H1 (cell line): ENCODE results near the gene CCDC159. TPM values are rescaled to one million over a fixed set of nuclear protein-coding genes. Genes with fewer than 3 reads are reported as not detected.

Source experiments
- CTCF ChIA-PET: fragments of 300-600 bp; sonication (Branson Sonifier 250); formaldehyde crosslinking; loops from one replicate; lab custom pipeline; 2021; ENCODE audit not compliant: partially characterized antibody; lab: Charles Lee
- POLR2A ChIA-PET: fragments of 300-600 bp; sonication (Branson Sonifier 250); formaldehyde crosslinking; loops from one replicate; lab custom pipeline; 2021; ENCODE audit warnings: inconsistent platforms; ENCODE audit not compliant: partially characterized antibody; lab: Charles Lee
- DNase-seq, 2 experiments: peaks; one replicate each; pipeline versions ENCODE4 v3.0.0 to v3.0.0-alpha.2; 2010 to 2022; ENCODE audit warnings: low spot score in 2 of 2, low read depth in 1 of 2, mixed read lengths in 1 of 2
- FAIRE-seq: peaks from 2 replicates; lab custom pipeline; 2011; peaks lifted over from hg19 to GRCh38; lab: Jason Lieb, UNC
- H2AFZ ChIP-seq: 2 replicates; pipeline ENCODE4 v1.8.1; 2012; ENCODE audit warnings: low read length, inconsistent platforms
- H2AK5ac ChIP-seq: 2 replicates; pipeline ENCODE4 v1.6.1; 2013; ENCODE audit warnings: low read depth, low read length
- H2BK120ac ChIP-seq: replicated peaks from 2 replicates; pipeline ENCODE3; 2013; ENCODE audit warnings: low read depth, low read length, inconsistent platforms
- H2BK12ac ChIP-seq: 2 replicates; pipeline ENCODE4 v1.6.1; 2013; ENCODE audit warnings: low read depth, low read length
- H2BK15ac ChIP-seq: 2 replicates; pipeline ENCODE4 v1.6.1; 2013; ENCODE audit warnings: low read length
- H2BK20ac ChIP-seq: 2 replicates; pipeline ENCODE4 v1.6.1; 2013; ENCODE audit warnings: low read length
- H2BK5ac ChIP-seq: 2 replicates; pipeline ENCODE4 v1.6.1; 2013; ENCODE audit warnings: low read depth, low read length
- H3K14ac ChIP-seq: 2 replicates; pipeline ENCODE4 v1.6.1; 2013; ENCODE audit warnings: inconsistent platforms; ENCODE audit not compliant: insufficient read length
- H3K18ac ChIP-seq: 2 replicates; pipeline ENCODE4 v1.6.1; 2013; ENCODE audit warnings: low read length; ENCODE audit errors: extremely low read depth
- H3K23ac ChIP-seq: 2 replicates; pipeline ENCODE4 v1.6.1; 2013; ENCODE audit warnings: inconsistent platforms; ENCODE audit not compliant: insufficient read length
- H3K23me2 ChIP-seq: 2 replicates; pipeline ENCODE4 v1.6.1; 2013; ENCODE audit warnings: low read depth, low read length
- H3K27ac ChIP-seq: 2 replicates; pipeline ENCODE4 v1.6.1; 2011; ENCODE audit warnings: low read depth, low read length, inconsistent platforms
- H3K27me3 ChIP-seq, 4 experiments: replicated peaks in 1 of 4; 1 replicate in 1 of 4; 2 replicates in 3 of 4; pipeline versions ENCODE4 v1.6.1 to v1.8.1; 2011 to 2013; ENCODE audit warnings: low read length in 3 of 4, mild to moderate bottlenecking in 3 of 4, inconsistent platforms in 2 of 4, mixed read lengths in 2 of 4, moderate library complexity in 1 of 4; ENCODE audit not compliant: control insufficient read depth in 3 of 4, insufficient read depth in 3 of 4; ENCODE audit errors: extremely low read depth in 1 of 4
- H3K36me3 ChIP-seq, 4 experiments: 2 replicates each; pipeline versions ENCODE4 v1.6.1 to v1.8.1; 2011 to 2013; ENCODE audit warnings: mild to moderate bottlenecking in 4 of 4, low read length in 3 of 4, moderate library complexity in 2 of 4, control low read depth in 1 of 4, inconsistent platforms in 1 of 4; ENCODE audit not compliant: insufficient read depth in 4 of 4, control insufficient read depth in 2 of 4
- H3K4ac ChIP-seq: replicated peaks from 2 replicates; pipeline ENCODE3; 2013; ENCODE audit warnings: low read length, low read depth, mixed read lengths, inconsistent platforms; ENCODE audit not compliant: insufficient read length
- H3K4me1 ChIP-seq, 4 experiments: replicated peaks in 1 of 4; 1 replicate in 1 of 4; 2 replicates in 3 of 4; pipeline versions ENCODE4 v1.6.1 to v1.8.1; 2011 to 2013; ENCODE audit warnings: low read length in 3 of 4, inconsistent platforms in 2 of 4, mixed read lengths in 1 of 4; ENCODE audit not compliant: insufficient read depth in 4 of 4, control insufficient read depth in 3 of 4
- H3K4me2 ChIP-seq, 2 experiments: 2 replicates each; pipeline versions ENCODE4 v1.6.1 to v1.8.1; 2011 to 2013; ENCODE audit warnings: low read depth in 2 of 2, low read length in 2 of 2, control low read depth in 1 of 2, inconsistent platforms in 1 of 2, mild to moderate bottlenecking in 1 of 2; ENCODE audit not compliant: insufficient read depth in 1 of 2
- H3K4me3 ChIP-seq, 4 experiments: fragments of 200-600, 300-600 bp in 1 of 4; sonication (generic), shearing (Covaris generic), sonication (Bioruptor Twin) in 1 of 4; 2 replicates each; pipeline versions ENCODE4 v1.5.1 to v1.8.1; 2011 to 2016; ENCODE audit warnings: low read length in 4 of 4, low read depth in 3 of 4, control low read depth in 2 of 4, inconsistent platforms in 2 of 4, mild to moderate bottlenecking in 2 of 4, mixed read lengths in 1 of 4, moderate library complexity in 1 of 4; ENCODE audit not compliant: insufficient read depth in 2 of 4; ENCODE audit errors: extremely low read depth in 1 of 4
- H3K56ac ChIP-seq: replicated peaks from 2 replicates; pipeline ENCODE3; 2013; ENCODE audit warnings: low read depth, mild to moderate bottlenecking, mixed read lengths, low read length, inconsistent platforms; ENCODE audit not compliant: insufficient read length
- H3K79me1 ChIP-seq: 2 replicates; pipeline ENCODE4 v1.6.1; 2013; ENCODE audit warnings: low read depth, low read length, control low read depth
- H3K79me2 ChIP-seq, 2 experiments: 2 replicates each; pipeline versions ENCODE4 v1.6.1 to v1.8.1; 2012 to 2013; ENCODE audit warnings: low read length in 2 of 2, mild to moderate bottlenecking in 2 of 2, inconsistent platforms in 1 of 2; ENCODE audit not compliant: insufficient read depth in 2 of 2, control insufficient read depth in 1 of 2
- H3K9ac ChIP-seq, 4 experiments: replicated peaks in 1 of 4; 1 replicate in 1 of 4; 2 replicates in 3 of 4; pipeline versions ENCODE4 v1.6.1 to v1.8.1; 2011 to 2013; ENCODE audit warnings: low read depth in 3 of 4, low read length in 3 of 4, control low read depth in 2 of 4, mild to moderate bottlenecking in 2 of 4, moderate library complexity in 2 of 4, inconsistent platforms in 1 of 4; ENCODE audit errors: extremely low read depth in 1 of 4
- H3K9me3 ChIP-seq, 2 experiments: 2 replicates each; pipeline versions ENCODE4 v1.6.1 to v1.8.1; 2012 to 2013; ENCODE audit warnings: mild to moderate bottlenecking in 2 of 2, moderate library complexity in 2 of 2, control low read depth in 1 of 2, inconsistent platforms in 1 of 2, low read depth in 1 of 2, low read length in 1 of 2, mixed read lengths in 1 of 2; ENCODE audit not compliant: insufficient read depth in 2 of 2
- H4K20me1 ChIP-seq, 2 experiments: replicated peaks in 1 of 2; 2 replicates each; pipeline versions ENCODE3 to v1.8.1; 2011 to 2013; ENCODE audit warnings: inconsistent platforms in 2 of 2, low read length in 2 of 2, mild to moderate bottlenecking in 1 of 2; ENCODE audit not compliant: insufficient read depth in 2 of 2, control insufficient read depth in 1 of 2
- H4K5ac ChIP-seq: 2 replicates; pipeline ENCODE4 v1.6.1; 2013; ENCODE audit warnings: low read length, low read depth, mixed read lengths, inconsistent platforms; ENCODE audit not compliant: insufficient read length
- H4K8ac ChIP-seq: 2 replicates; pipeline ENCODE4 v1.8.0; 2013; ENCODE audit warnings: mild to moderate bottlenecking, moderate library complexity, low read length, inconsistent platforms; ENCODE audit not compliant: insufficient read depth; ENCODE audit errors: extremely low read depth
- H4K91ac ChIP-seq: replicated peaks from 2 replicates; pipeline ENCODE3; 2013; ENCODE audit warnings: low read length, mixed read lengths, inconsistent platforms; ENCODE audit not compliant: insufficient read length
- CHD2 ChIP-seq: IDR thresholded peaks from 2 replicates; pipeline ENCODE4 v1.6.1; 2012; ENCODE audit warnings: low read length, improper control_type of control experiment
- CTBP2 ChIP-seq: IDR thresholded peaks from 2 replicates; pipeline ENCODE4 v1.7.0; 2011; ENCODE audit warnings: borderline replicate concordance, mild to moderate bottlenecking, moderate library complexity, mixed read lengths, low read length; ENCODE audit not compliant: insufficient read depth, insufficient read length
- EGR1 ChIP-seq: IDR thresholded peaks from 2 replicates; pipeline ENCODE4 v1.6.1; 2011; ENCODE audit warnings: low read depth, low read length, borderline replicate concordance
- HDAC2 ChIP-seq, 2 experiments: fragments of 300-600 bp in 1 of 2; sonication (generic) in 1 of 2; IDR thresholded peaks; 2 replicates each; pipeline ENCODE4 v1.6.1; 2011 to 2012; ENCODE audit warnings: low read depth in 2 of 2, low read length in 2 of 2, mild to moderate bottlenecking in 2 of 2, moderate library complexity in 2 of 2, borderline replicate concordance in 1 of 2, inconsistent platforms in 1 of 2
- SIRT6 ChIP-seq: IDR thresholded peaks from one replicate; pipeline ENCODE4 v1.7.1; 2012; ENCODE audit warnings: low read length, inconsistent platforms
- SIX5 ChIP-seq: IDR thresholded peaks from 2 replicates; pipeline ENCODE4 v1.6.1; 2011; ENCODE audit warnings: mild to moderate bottlenecking, low read depth, low read length
- TEAD4 ChIP-seq: IDR thresholded peaks from 2 replicates; pipeline ENCODE4 v1.6.1; 2012; ENCODE audit warnings: low read depth, low read length, inconsistent platforms, mixed read lengths
- ZNF274 ChIP-seq: IDR thresholded peaks from 2 replicates; pipeline ENCODE4 v1.7.0; 2012; ENCODE audit warnings: low read length, borderline replicate concordance; ENCODE audit errors: extremely low read depth
- WGBS, 2 experiments: shearing (Covaris generic) in 1 of 2; methylation state at CpG; one replicate each; pipeline versions ENCODE4 v1.1.6 to v1.1.7; 2013 to 2015; ENCODE audit warnings: low lambda C conversion rate in 2 of 2, mixed read lengths in 2 of 2, inconsistent platforms in 1 of 2, low coverage in 1 of 2, missing lambda C conversion rate in 1 of 2; ENCODE audit not compliant: insufficient replicate concordance in 2 of 2, insufficient coverage in 1 of 2, insufficient read length in 1 of 2; ENCODE audit errors: extremely low coverage in 1 of 2, missing lambda C conversion rate in 1 of 2; 5-methylcytosine and 5-hydroxymethylcytosine counted together
- polyA plus RNA-seq, 7 experiments: library from polyadenylated mRNA; depleted of rRNA in 3 of 7; stranded (reverse) in 5 of 7; unstranded in 2 of 7; fragments of >200 nt in 5 of 7; fragments of 200-250 nt in 2 of 7; gene quantifications; 1 replicate in 5 of 7; 2 replicates in 1 of 7; 4 replicates in 1 of 7; pipeline versions ENCODE4 v1.2.1 to v1.2.3, GENCODE V29; 2011 to 2013; ENCODE audit warnings: missing spikeins in 2 of 7, mixed read lengths in 2 of 7
- total RNA-seq: library from RNA; stranded (reverse); fragmentation: NEBNext Ultra II Directional; extraction: Animal tissue kit (Norgen Biotek cat#: 25700); gene quantifications from 2 replicates; pipeline ENCODE4 v1.2.1, GENCODE V29; 2021

CCDC159 gene
- total and polyA plus RNA-seq, 2 of the 8 experiments (the other 6 are each of a cell fraction or from before 2014, with no cell fraction given) = 4.0 to 5.4 TPM

GRCh38 chr19:11330127-11330526 is 16.2 kb upstream of the CCDC159 start:
- Histone ChIP-seq H4K91ac (no peak overlapping the region), H2AFZ (no peak overlapping the region), H4K5ac (no peak overlapping the region), H4K20me1 (no peaks in the 10 kb centered on the region), H3K36me3 (peaks cover 0 to 6% (median under 1%) of the 10 kb centered on the region in 4 experiments; a peak in 3 of 8 replicates), H2AK5ac (no peak overlapping the region), H3K79me2 (no peaks in the 10 kb centered on the region), H2BK15ac (no peak overlapping the region), H3K23me2 (no peaks in the 10 kb centered on the region), H3K4me3 (no peak overlapping the region), H3K27me3 (no peaks in the 10 kb centered on the region), H3K4me2 (no peak overlapping the region), H3K56ac (no peak overlapping the region), H2BK120ac (no peak overlapping the region), H3K4me1 (no peaks in the 10 kb centered on the region), H2BK5ac (no peak overlapping the region), H2BK12ac (no peak overlapping the region), H3K79me1 (no peaks in the 10 kb centered on the region), H3K27ac (no peak overlapping the region), H4K8ac (no peak overlapping the region), H3K9me3 (no peaks in the 10 kb centered on the region), H3K9ac (no peak overlapping the region), H3K4ac (no peak overlapping the region), H3K14ac (no peak overlapping the region), H3K18ac (no peak overlapping the region), H3K23ac (no peak overlapping the region), H2BK20ac (no peak overlapping the region)
- WGBS, 2 experiments = 88% methylated on average over 4 of the region's 4 CpGs; no CpG with 5 or more reads in 1 of the 2 experiments
- FAIRE-seq (no peak), DNase-seq (no peak)
- ChIA-PET CTCF (interaction anchor here (1.8 kb wide), 1 partner anchor 11 kb away, joined by 4 read pairs; no protein-coding TSS in a partner anchor), POLR2A (no interaction called here)
- TF ChIP-seq SIRT6 (no peak), HDAC2 (IDR thresholded peaks at IDR 0.05; ENCODE audit: borderline replicate concordance in 1 of 2, low read depth in 2 of 2, low read length in 2 of 2) (no peak), TEAD4 (no peak), CTBP2 (no peak), ZNF274 (no peak), EGR1 (no peak), CHD2 (no peak), SIX5 (no peak)
